ENCODE measurements around the gene SPINK2. TPM values are rescaled to one million over a fixed set of nuclear protein-coding genes. Genes with fewer than 3 reads are reported as not detected.

SPINK2 gene
- total RNA-seq, 1 donor from 2014 or later: 0.74 TPM

DNA sequence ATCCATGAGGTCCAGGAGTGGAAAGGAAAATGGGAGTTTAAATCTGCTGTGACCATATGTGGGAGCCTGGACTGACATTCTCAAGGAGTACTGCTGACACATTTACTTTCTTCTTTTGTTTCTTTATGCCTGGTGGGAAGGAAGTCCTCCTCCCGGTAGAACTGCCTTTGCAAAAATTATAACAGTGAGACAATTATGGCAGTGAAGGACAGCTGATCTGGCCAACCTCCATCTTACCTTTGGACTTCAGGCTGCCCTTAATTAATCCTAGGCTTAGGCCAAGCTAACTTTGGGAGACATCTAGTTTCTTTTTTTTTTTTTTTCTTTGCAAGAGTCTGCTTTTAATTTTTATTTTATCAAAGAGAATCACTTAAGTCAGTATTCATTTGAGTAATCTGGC is 61.3 kb downstream of the SPINK2 start:
- no peak for ATAC-seq
- no peak for DNase-seq
- intact Hi-C loops (cut with micrococcal nuclease): no loop called here

Other genes starting within 250 kb of the SPINK2 start
- gene HOPX, start 140.4 kb downstream of the SPINK2 start, total RNA-seq: 64.8 TPM
- gene REST, start 86.2 kb upstream of the SPINK2 start, total RNA-seq: 24.2 TPM
- 13.0 TPM for gene NOA1, start 155.9 kb upstream of the SPINK2 start, total RNA-seq
- gene POLR2B, start 157.2 kb upstream of the SPINK2 start, total RNA-seq: 68.3 TPM